Mammary epithelial cell (primary cell): Measurements from ENCODE around the gene RBBP9.

Experiments
- EZH2 ChIP-seq: IDR thresholded peaks from 2 replicates; pipeline ENCODE4 v1.6.1; 2012; ENCODE audit warnings: low read length, inconsistent platforms, borderline replicate concordance
- TF ChIP-seq, protein P1 (sequence below), 2 donors: IDR thresholded peaks in 1 of 2; conservative IDR thresholded peaks in 1 of 2; 2 replicates each; pipeline ENCODE4 v1.5.1; 2011 to 2012; ENCODE audit warnings: inconsistent platforms in 2 of 2, low read length in 2 of 2, mild to moderate bottlenecking in 2 of 2, control low read depth in 1 of 2, low read depth in 1 of 2; ENCODE audit not compliant: insufficient read depth in 1 of 2; ENCODE audit errors: extremely low read depth in 1 of 2

DNA sequence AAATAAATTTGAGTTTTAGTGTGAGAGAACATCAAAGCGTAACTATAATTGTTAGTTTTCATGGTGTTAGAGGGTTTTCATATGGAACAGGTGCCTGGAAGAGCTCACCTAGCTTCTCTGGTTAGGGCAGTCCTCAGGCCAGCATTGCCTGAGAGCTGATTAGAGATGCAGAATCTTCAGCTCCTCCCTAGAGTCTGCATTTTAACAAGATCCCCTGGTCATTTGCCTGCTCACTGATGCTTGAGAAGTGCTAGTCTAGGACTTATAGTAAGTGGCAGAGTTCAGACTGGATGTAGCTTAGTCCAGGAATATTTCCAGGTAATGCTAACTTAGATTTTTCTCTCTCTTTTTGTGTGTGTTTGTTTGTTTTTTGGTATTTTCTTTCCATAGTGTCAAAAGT is 48.5 kb upstream of the RBBP9 start:
- TF ChIP-seq, protein P1, sequence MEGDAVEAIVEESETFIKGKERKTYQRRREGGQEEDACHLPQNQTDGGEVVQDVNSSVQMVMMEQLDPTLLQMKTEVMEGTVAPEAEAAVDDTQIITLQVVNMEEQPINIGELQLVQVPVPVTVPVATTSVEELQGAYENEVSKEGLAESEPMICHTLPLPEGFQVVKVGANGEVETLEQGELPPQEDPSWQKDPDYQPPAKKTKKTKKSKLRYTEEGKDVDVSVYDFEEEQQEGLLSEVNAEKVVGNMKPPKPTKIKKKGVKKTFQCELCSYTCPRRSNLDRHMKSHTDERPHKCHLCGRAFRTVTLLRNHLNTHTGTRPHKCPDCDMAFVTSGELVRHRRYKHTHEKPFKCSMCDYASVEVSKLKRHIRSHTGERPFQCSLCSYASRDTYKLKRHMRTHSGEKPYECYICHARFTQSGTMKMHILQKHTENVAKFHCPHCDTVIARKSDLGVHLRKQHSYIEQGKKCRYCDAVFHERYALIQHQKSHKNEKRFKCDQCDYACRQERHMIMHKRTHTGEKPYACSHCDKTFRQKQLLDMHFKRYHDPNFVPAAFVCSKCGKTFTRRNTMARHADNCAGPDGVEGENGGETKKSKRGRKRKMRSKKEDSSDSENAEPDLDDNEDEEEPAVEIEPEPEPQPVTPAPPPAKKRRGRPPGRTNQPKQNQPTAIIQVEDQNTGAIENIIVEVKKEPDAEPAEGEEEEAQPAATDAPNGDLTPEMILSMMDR (conservative IDR thresholded peaks at IDR 0.05 in 1 of 2, IDR thresholded peaks at IDR 0.05 in 1 of 2; ENCODE audit: extremely low read depth in 1 of 2, insufficient read depth in 1 of 2, low read depth in 1 of 2, low read length in 2 of 2), result no peak
- TF ChIP-seq EZH2, result no peak
